GM23338 (cell line): ENCODE data around the gene ANKZF1. TPM values are rescaled to one million over a fixed set of nuclear protein-coding genes. Genes with fewer than 3 reads are reported as not detected.

Experiments used
- ATAC-seq: fragments of 200-7000 bp; cut with Tn5 transposase; 3 replicates; pipeline ENCODE4 v1.9.1; 2020
- DNase-seq: peaks from one replicate; pipeline ENCODE4 v3.0.0-alpha.2; 2015; ENCODE audit warnings: low spot score
- H2AFZ ChIP-seq: fragments of 200-600 bp; sonication (generic); 2 replicates; pipeline ENCODE4 v1.8.0; 2016; ENCODE audit warnings: antibody characterized with exemption, mild to moderate bottlenecking, moderate library complexity
- H3F3A ChIP-seq: fragments of 200-600 bp; sonication (generic); replicated peaks from 2 replicates; pipeline ENCODE4 v1.8.0; 2017; ENCODE audit warnings: antibody characterized with exemption, mixed run types, low read depth
- H3K27ac ChIP-seq: fragments of 200-600 bp; sonication (generic); 2 replicates; pipeline ENCODE4 v1.6.1; 2016; ENCODE audit warnings: low read depth
- H3K27me3 ChIP-seq: fragments of 200-600 bp; sonication (generic); 2 replicates; pipeline ENCODE4 v1.8.0; 2016; ENCODE audit warnings: mild to moderate bottlenecking, mixed run types, moderate library complexity; ENCODE audit not compliant: insufficient read depth
- H3K36me3 ChIP-seq: fragments of 200-600 bp; sonication (generic); 2 replicates; pipeline ENCODE4 v1.8.0; 2016; ENCODE audit warnings: mild to moderate bottlenecking; ENCODE audit not compliant: insufficient read depth
- H3K4me1 ChIP-seq: fragments of 200-600 bp; sonication (generic); 2 replicates; pipeline ENCODE4 v1.8.0; 2016; ENCODE audit warnings: mild to moderate bottlenecking, moderate library complexity; ENCODE audit not compliant: insufficient read depth
- H3K4me2 ChIP-seq: fragments of 200-600 bp; sonication (generic); 2 replicates; pipeline ENCODE4 v1.7.1; 2017; ENCODE audit warnings: mixed run types
- H3K4me3 ChIP-seq: fragments of 200-600 bp; sonication (generic); 2 replicates; pipeline ENCODE4 v1.6.1; 2016; ENCODE audit warnings: mixed run types
- H3K79me2 ChIP-seq: fragments of 200-600 bp; sonication (generic); replicated peaks from 2 replicates; pipeline ENCODE4 v1.8.0; 2017; ENCODE audit warnings: mild to moderate bottlenecking; ENCODE audit not compliant: insufficient read depth
- H3K9me2 ChIP-seq: fragments of 200-600 bp; sonication (generic); 2 replicates; pipeline ENCODE4 v1.8.0; 2017; ENCODE audit not compliant: insufficient read depth
- H4K20me1 ChIP-seq: fragments of 200-600 bp; sonication (generic); replicated peaks from 2 replicates; pipeline ENCODE4 v1.8.0; 2017; ENCODE audit warnings: mild to moderate bottlenecking; ENCODE audit not compliant: insufficient read depth
- H3K27ac Mint-ChIP-seq: 2 replicates; pipeline ENCODE4 v1.8.0; 2020; ENCODE audit warnings: inconsistent platforms, mild to moderate bottlenecking, moderate library complexity, mixed read lengths
- H3K27me3 Mint-ChIP-seq: 3 replicates; pipeline ENCODE4 v1.8.0; 2022; ENCODE audit warnings: low read depth, mild to moderate bottlenecking, moderate library complexity, mixed read lengths, inconsistent platforms; ENCODE audit not compliant: insufficient read depth, poor library complexity
- H3K36me3 Mint-ChIP-seq: 3 replicates; pipeline ENCODE4 v1.8.0; 2021; ENCODE audit warnings: low read depth, mild to moderate bottlenecking, inconsistent platforms, moderate library complexity, mixed read lengths
- H3K4me1 Mint-ChIP-seq: 3 replicates; pipeline ENCODE4 v1.8.0; 2020; ENCODE audit warnings: mild to moderate bottlenecking, inconsistent platforms, mixed read lengths
- H3K4me3 Mint-ChIP-seq: 3 replicates; pipeline ENCODE4 v1.8.0; 2021; ENCODE audit warnings: moderate library complexity, mild to moderate bottlenecking, inconsistent platforms, mixed read lengths
- H3K9me3 Mint-ChIP-seq: 3 replicates; pipeline ENCODE4 v1.8.0; 2020; ENCODE audit warnings: moderate library complexity, mild to moderate bottlenecking, inconsistent platforms, mixed read lengths
- CREB1 ChIP-seq: fragments of 250-450 bp; sonication (Bioruptor Pico); IDR thresholded peaks from 2 replicates; pipeline ENCODE4 v1.5.0; 2020; ENCODE audit warnings: low read depth, mild to moderate bottlenecking, moderate library complexity
- EZH2 ChIP-seq: fragments of 200-600 bp; sonication (generic); IDR thresholded peaks from one replicate; pipeline ENCODE4 v1.8.0; 2017; ENCODE audit warnings: antibody characterized with exemption, mild to moderate bottlenecking, low read depth; ENCODE audit not compliant: unreplicated experiment
- JUNB ChIP-seq: IDR thresholded peaks from one replicate; pipeline ENCODE4 v1.6.1; 2016; ENCODE audit warnings: antibody characterized with exemption; ENCODE audit not compliant: unreplicated experiment
- POLR2AphosphoS5 ChIP-seq: IDR thresholded peaks from 2 replicates; pipeline ENCODE4 v1.6.1; 2016; ENCODE audit warnings: antibody characterized with exemption, low read depth
- STAT1 ChIP-seq: IDR thresholded peaks from one replicate; pipeline ENCODE4 v1.6.1; 2016; ENCODE audit warnings: antibody characterized with exemption; ENCODE audit not compliant: unreplicated experiment
- ZNF331 ChIP-seq: fragments of 250-450 bp; sonication (Bioruptor Pico); IDR thresholded peaks from 2 replicates; pipeline ENCODE4 v1.5.0; 2020; ENCODE audit warnings: low read depth, mild to moderate bottlenecking, moderate library complexity
- polyA plus RNA-seq: library from polyadenylated mRNA; unstranded; fragments of >200 nt; fragmentation: Nextera tagmentation; extraction: Ambion mirVana; gene quantifications from 2 replicates; pipeline ENCODE4 v1.2.1, GENCODE V29; 2016
- total RNA-seq: library from RNA; depleted of rRNA; stranded (reverse); fragments of >200 nt; shearing (Covaris generic); gene quantifications from 2 replicates; pipeline ENCODE4 v1.2.3, GENCODE V29; 2014
- TF ChIP-seq, protein P1 (sequence below): IDR thresholded peaks from one replicate; pipeline ENCODE4 v1.6.1; 2018; ENCODE audit warnings: antibody characterized with exemption; ENCODE audit not compliant: unreplicated experiment
- TF ChIP-seq, protein P2 (sequence below), 2 experiments: fragments of 200-600 bp in 1 of 2; sonication (generic) in 1 of 2; conservative IDR thresholded peaks; 2 replicates each; pipeline versions ENCODE4 v1.5.1 to v1.6.1; 2016 to 2017; ENCODE audit warnings: antibody characterized with exemption in 2 of 2, low read depth in 2 of 2, mild to moderate bottlenecking in 2 of 2, moderate library complexity in 1 of 2

ANKZF1 gene
- total and polyA plus RNA-seq, 2 experiments from 2014 or later: 29.9 to 61.9 TPM

DNA sequence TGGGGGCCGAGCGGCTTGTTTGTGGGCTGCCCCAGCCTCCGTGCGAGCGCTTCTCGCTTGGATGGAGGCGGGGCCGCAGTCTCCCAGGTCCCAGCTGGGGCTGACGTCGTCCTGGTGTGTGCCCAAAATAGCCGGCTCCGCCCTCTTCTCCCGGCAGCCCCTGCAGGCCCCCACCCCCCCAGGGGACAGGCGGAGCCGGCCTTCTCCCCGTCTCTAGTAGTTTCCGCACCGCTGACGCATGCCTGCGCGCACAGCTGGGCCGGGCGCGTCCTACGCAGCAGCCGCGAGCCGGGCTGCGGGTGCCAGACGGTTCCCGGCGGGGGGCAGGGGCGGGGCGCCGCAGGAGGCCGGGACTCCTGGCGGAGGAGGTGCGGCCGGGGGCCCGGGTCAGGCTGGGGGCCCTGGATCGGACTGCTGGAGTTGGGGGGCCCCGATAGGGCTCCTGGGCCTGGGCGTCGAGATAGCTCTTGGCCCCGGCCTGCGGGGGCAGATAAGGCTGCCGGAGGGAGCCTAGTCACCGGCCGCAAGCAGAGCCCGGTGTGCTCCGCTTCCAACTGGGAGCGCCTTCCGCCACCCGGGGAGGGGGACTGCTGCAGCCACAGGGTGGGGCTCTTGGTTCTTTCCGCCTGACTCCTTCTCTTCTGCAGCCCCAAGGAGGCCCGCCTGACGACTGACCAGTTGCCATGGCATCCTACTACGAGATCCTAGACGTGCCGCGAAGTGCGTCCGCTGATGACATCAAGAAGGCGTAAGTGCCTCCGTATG, 49.7 kb downstream of the ANKZF1 start, which contains the start of gene DNAJB2:
TSS of gene DNAJB2 (plus strand) at position 216 of the 765 bp plus-strand sequence. CDS start at position 684, 468 bp downstream.
- Histone ChIP-seq H3K4me1 (peaks cover 29% of the 10 kb centered on the region), H3K27me3 (no peaks in the 10 kb centered on the region), H3K9me2 (no peaks in the 10 kb centered on the region), H3F3A (no peaks in the 10 kb centered on the region), H3K79me2 (no peaks in the 10 kb centered on the region), H4K20me1 (no peaks in the 10 kb centered on the region), H3K4me3 (peak within 1 kb of the TSS; percentile 83), H2AFZ (peak within 1 kb of the TSS; percentile 72), H3K27ac (peak within 1 kb of the TSS; percentile 13; the same call in 1 of the 2 replicates), H3K4me2 (peak within 1 kb of the TSS; percentile 95), H3K36me3 (no peaks in the 10 kb centered on the region; the same call in 1 of the 2 replicates)
- H3K36me3 Mint-ChIP-seq: peaks cover 11% of the 10 kb centered on the region; the same call in 2 of the 3 replicates
- H3K27ac Mint-ChIP-seq: peak within 1 kb of the TSS; percentile 92
- H3K27me3 Mint-ChIP-seq: peaks cover 18% of the 10 kb centered on the region
- peak within 1 kb of the TSS; percentile 85 for H3K4me3 Mint-ChIP-seq
- no peaks in the 10 kb centered on the region for H3K9me3 Mint-ChIP-seq
- DNase-seq (peak; percentile 98), ATAC-seq (peak; percentile 83)
- TF ChIP-seq JUNB (no peak), CREB1 (peak; percentile 89), POLR2AphosphoS5 (peak; percentile 52)
- peaks cover 37% of the 10 kb centered on the region for H3K4me1 Mint-ChIP-seq

DNA sequence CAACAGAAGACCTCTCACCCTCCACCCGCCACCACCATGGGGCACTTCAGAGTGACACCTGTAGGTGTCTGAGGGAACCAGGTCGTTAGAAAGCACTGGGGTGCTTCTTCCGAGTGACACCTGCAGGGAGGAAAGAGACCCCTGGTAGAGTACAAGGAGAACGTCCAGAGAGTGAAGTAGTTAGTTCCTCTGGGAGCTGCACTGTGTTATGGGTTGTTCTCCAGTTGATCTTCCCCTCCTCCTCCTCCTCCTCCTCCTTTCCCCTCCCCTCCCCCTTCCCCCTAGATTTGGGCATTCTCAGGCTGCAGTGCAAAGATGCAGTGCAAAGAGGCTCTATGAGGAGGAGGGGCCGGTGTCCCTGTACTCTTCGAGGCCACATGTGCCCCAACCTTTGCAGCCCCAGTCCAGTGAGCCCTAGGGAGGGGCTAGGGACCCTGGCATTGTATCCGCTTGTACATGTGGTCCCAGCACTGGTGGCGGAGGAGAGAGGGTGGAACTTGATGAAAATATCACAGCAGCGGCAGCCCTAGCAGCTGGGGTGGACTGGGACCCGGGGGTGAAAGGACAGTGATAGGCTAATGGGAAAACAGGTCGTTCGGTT, 50.4 kb downstream of the ANKZF1 start:
- peaks cover 23% of the 10 kb centered on the region for H3K4me1 ChIP-seq
- TF ChIP-seq, protein P1, sequence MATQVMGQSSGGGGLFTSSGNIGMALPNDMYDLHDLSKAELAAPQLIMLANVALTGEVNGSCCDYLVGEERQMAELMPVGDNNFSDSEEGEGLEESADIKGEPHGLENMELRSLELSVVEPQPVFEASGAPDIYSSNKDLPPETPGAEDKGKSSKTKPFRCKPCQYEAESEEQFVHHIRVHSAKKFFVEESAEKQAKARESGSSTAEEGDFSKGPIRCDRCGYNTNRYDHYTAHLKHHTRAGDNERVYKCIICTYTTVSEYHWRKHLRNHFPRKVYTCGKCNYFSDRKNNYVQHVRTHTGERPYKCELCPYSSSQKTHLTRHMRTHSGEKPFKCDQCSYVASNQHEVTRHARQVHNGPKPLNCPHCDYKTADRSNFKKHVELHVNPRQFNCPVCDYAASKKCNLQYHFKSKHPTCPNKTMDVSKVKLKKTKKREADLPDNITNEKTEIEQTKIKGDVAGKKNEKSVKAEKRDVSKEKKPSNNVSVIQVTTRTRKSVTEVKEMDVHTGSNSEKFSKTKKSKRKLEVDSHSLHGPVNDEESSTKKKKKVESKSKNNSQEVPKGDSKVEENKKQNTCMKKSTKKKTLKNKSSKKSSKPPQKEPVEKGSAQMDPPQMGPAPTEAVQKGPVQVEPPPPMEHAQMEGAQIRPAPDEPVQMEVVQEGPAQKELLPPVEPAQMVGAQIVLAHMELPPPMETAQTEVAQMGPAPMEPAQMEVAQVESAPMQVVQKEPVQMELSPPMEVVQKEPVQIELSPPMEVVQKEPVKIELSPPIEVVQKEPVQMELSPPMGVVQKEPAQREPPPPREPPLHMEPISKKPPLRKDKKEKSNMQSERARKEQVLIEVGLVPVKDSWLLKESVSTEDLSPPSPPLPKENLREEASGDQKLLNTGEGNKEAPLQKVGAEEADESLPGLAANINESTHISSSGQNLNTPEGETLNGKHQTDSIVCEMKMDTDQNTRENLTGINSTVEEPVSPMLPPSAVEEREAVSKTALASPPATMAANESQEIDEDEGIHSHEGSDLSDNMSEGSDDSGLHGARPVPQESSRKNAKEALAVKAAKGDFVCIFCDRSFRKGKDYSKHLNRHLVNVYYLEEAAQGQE: no peak
- TF ChIP-seq, protein P2, sequence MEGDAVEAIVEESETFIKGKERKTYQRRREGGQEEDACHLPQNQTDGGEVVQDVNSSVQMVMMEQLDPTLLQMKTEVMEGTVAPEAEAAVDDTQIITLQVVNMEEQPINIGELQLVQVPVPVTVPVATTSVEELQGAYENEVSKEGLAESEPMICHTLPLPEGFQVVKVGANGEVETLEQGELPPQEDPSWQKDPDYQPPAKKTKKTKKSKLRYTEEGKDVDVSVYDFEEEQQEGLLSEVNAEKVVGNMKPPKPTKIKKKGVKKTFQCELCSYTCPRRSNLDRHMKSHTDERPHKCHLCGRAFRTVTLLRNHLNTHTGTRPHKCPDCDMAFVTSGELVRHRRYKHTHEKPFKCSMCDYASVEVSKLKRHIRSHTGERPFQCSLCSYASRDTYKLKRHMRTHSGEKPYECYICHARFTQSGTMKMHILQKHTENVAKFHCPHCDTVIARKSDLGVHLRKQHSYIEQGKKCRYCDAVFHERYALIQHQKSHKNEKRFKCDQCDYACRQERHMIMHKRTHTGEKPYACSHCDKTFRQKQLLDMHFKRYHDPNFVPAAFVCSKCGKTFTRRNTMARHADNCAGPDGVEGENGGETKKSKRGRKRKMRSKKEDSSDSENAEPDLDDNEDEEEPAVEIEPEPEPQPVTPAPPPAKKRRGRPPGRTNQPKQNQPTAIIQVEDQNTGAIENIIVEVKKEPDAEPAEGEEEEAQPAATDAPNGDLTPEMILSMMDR (conservative IDR thresholded peaks at IDR 0.05; ENCODE audit: low read depth in 2 of 2): no peak
- TF ChIP-seq EZH2 (no peak), ZNF331 (CRISPR knock-in tag) (no peak), CREB1 (no peak), POLR2AphosphoS5 (no peak), STAT1 (no peak), JUNB (no peak)

More for the DNA sequence above, 50.4 kb downstream of the ANKZF1 start:
- peak overlapping the region; percentile 95 for H3K4me2 ChIP-seq
- peak overlapping the region; percentile 85 for H3K4me3 Mint-ChIP-seq
- H3K79me2 ChIP-seq: no peaks in the 10 kb centered on the region
- peak overlapping the region; percentile 83 for H3K4me3 ChIP-seq
- H3K36me3 Mint-ChIP-seq: peaks cover 11% of the 10 kb centered on the region; the same call in 2 of the 3 replicates
- no peaks in the 10 kb centered on the region for H4K20me1 ChIP-seq
- H3K27me3 ChIP-seq: no peaks in the 10 kb centered on the region
- H2AFZ ChIP-seq: peak overlapping the region; percentile 72
- peaks cover 13% of the 10 kb centered on the region for H3K27me3 Mint-ChIP-seq
- H3K36me3 ChIP-seq: no peaks in the 10 kb centered on the region; the same call in 1 of the 2 replicates
- DNase-seq: no peak
- H3K9me2 ChIP-seq: no peaks in the 10 kb centered on the region
- H3K9me3 Mint-ChIP-seq: no peaks in the 10 kb centered on the region
- H3K27ac Mint-ChIP-seq: peak overlapping the region; percentile 61
- peaks cover 31% of the 10 kb centered on the region for H3K4me1 Mint-ChIP-seq
- ATAC-seq: no peak
- H3K27ac ChIP-seq: no peak overlapping the region
- no peaks in the 10 kb centered on the region for H3F3A ChIP-seq
